Measurements from ENCODE around the gene GABRG3. TPM values are rescaled to one million over a fixed set of nuclear protein-coding genes. Genes with fewer than 3 reads are reported as not detected.

Gene GABRG3
- total and polyA plus RNA-seq, 12 donors = 0.08 to 1.1 (median 0.44) TPM; not detected in 5

GRCh38 chr15:27028858-27029477 is 58.0 kb downstream of the GABRG3 start:
- Histone ChIP-seq H3K27ac (no peak overlapping the region), H3K4me3 (no peak overlapping the region), H3K9me3 (replicated peaks in 1 of 3) (no peaks in the 10 kb centered on the region), H3K27me3 (no peaks in the 10 kb centered on the region), H3K36me3 (replicated peaks in 1 of 2) (no peaks in the 10 kb centered on the region), H3K4me1 (replicated peaks in 1 of 2) (no peaks in the 10 kb centered on the region)
- DNase-seq = no peak
- intact Hi-C loops (cut with DNase I) = no loop called here
- TF ChIP-seq POLR2A (IDR thresholded peaks at IDR 0.05) (no peak), CTCF (IDR thresholded peaks at IDR 0.05) (no peak)
- 45 to 55% (median 50%) methylated on average over 12 of the region's 12 CpGs for WGBS, 4 donors

GRCh38 chr15:27036210-27036609 is 65.2 kb downstream of the GABRG3 start:
- Histone ChIP-seq H3K36me3 (replicated peaks in 1 of 2) (no peaks in the 10 kb centered on the region), H3K4me1 (replicated peaks in 1 of 2) (no peaks in the 10 kb centered on the region), H3K27ac (no peak overlapping the region), H3K9me3 (replicated peaks in 1 of 3) (no peaks in the 10 kb centered on the region), H3K4me3 (no peak overlapping the region), H3K27me3 (no peaks in the 10 kb centered on the region)
- TF ChIP-seq CTCF (IDR thresholded peaks at IDR 0.05) (no peak), POLR2A (IDR thresholded peaks at IDR 0.05) (no peak)
- DNase-seq = no peak
- 85 to 91% (median 88%) methylated on average over 14 of the region's 14 CpGs for WGBS, 4 donors
- intact Hi-C loops (cut with DNase I) = no loop called here

GRCh38 chr15:27037501-27037900 is 66.5 kb downstream of the GABRG3 start:
- TF ChIP-seq POLR2A (IDR thresholded peaks at IDR 0.05) = no peak
- no peak for TF ChIP-seq CTCF (IDR thresholded peaks at IDR 0.05)
- no peaks in the 10 kb centered on the region for H3K4me1 ChIP-seq (replicated peaks in 1 of 2)
- DNase-seq = no peak
- intact Hi-C loops (cut with DNase I) = no loop called here
- H3K4me3 ChIP-seq = no peak overlapping the region
- H3K9me3 ChIP-seq (replicated peaks in 1 of 3) = no peaks in the 10 kb centered on the region
- 60 to 70% (median 65%) methylated on average over 2 of the region's 2 CpGs for WGBS, 4 donors
- H3K36me3 ChIP-seq (replicated peaks in 1 of 2) = no peaks in the 10 kb centered on the region
- H3K27ac ChIP-seq = no peak overlapping the region
- H3K27me3 ChIP-seq = no peaks in the 10 kb centered on the region

- Histone ChIP-seq H3K9me3 (replicated peaks in 1 of 3) (no peaks in the 10 kb centered on the region), H3K4me3 (no peak overlapping the region), H3K27me3 (no peaks in the 10 kb centered on the region), H3K27ac (no peak overlapping the region), H3K4me1 (replicated peaks in 1 of 2) (no peaks in the 10 kb centered on the region), H3K36me3 (replicated peaks in 1 of 2) (no peaks in the 10 kb centered on the region)
- TF ChIP-seq POLR2A (IDR thresholded peaks at IDR 0.05) = no peak
- no peak for TF ChIP-seq CTCF (IDR thresholded peaks at IDR 0.05)
- 73 to 76% (median 76%) methylated on average over 3 of the region's 3 CpGs; no CpG with 5 or more reads in 1 of the 4 donors for WGBS, 4 donors
- no peak for DNase-seq
- intact Hi-C loops (cut with DNase I) = no loop called here
These were observed 68.2 kb downstream of the GABRG3 start for GRCh38 chr15:27039152-27039551.

Measured in adrenal gland (tissue), 12 donors.